Activated T-helper 2 cell treated with anti-CD3 and anti-CD28 coated beads, Interferon-gamma antibody, Interleukin-2, Interleukin-4, amounts not matched to agents 10 μg/mL and 5 μg/mL and 100 μg/mL, durations not matched to agents 14 hours and 24 hours and 36 hours (primary cell): Measurements from ENCODE around the gene OSBPL7. TPM values are rescaled to one million over a fixed set of nuclear protein-coding genes. Genes with fewer than 3 reads are reported as not detected.

Source experiments
- DNase-seq: peaks from one replicate; pipeline ENCODE4 v3.0.0; 2021; ENCODE audit warnings: low spot score
- H3K27ac Mint-ChIP-seq: one replicate; pipeline ENCODE4 v1.8.0; 2021; ENCODE audit warnings: mixed read lengths
- H3K27me3 Mint-ChIP-seq: one replicate; pipeline ENCODE4 v1.8.0; 2021; ENCODE audit warnings: low read depth, mixed read lengths
- H3K36me3 Mint-ChIP-seq: one replicate; pipeline ENCODE4 v1.8.0; 2021; ENCODE audit warnings: low read depth, mixed read lengths
- H3K4me1 Mint-ChIP-seq: one replicate; pipeline ENCODE4 v1.8.0; 2021; ENCODE audit warnings: low read depth, mixed read lengths
- H3K4me3 Mint-ChIP-seq: one replicate; pipeline ENCODE4 v1.8.0; 2021; ENCODE audit warnings: low read depth, mild to moderate bottlenecking, moderate library complexity, mixed read lengths
- H3K9me3 Mint-ChIP-seq: one replicate; pipeline ENCODE4 v1.8.0; 2021; ENCODE audit warnings: mixed read lengths
- intact Hi-C: fragments of 100-400 bp; cut with micrococcal nuclease; formaldehyde crosslinking; loops from one replicate; pipeline ENCODE4 v1.15.1; 2023
- total RNA-seq: library from RNA; stranded (reverse); gene quantifications from 2 replicates; pipeline ENCODE4 v1.2.3, GENCODE V29; 2022

Gene OSBPL7
- total RNA-seq = 19.5 and 20.7 TPM in 2 replicates

GRCh38 chr17:47821424-47822391, at the start of gene OSBPL7:
Gene OSBPL7 (minus strand): TSS chr17:47821794. CDS start chr17:47820278, 1,516 bp downstream.
- H3K27me3 Mint-ChIP-seq = no peaks in the 10 kb centered on the region
- intact Hi-C loops = loop anchor here (1.0 kb wide), 1 partner anchor 10 kb away; the partner anchor contains the start of genes LRRC46 and MRPL10
- H3K36me3 Mint-ChIP-seq = peaks cover 33% of the 10 kb centered on the region
- H3K4me3 Mint-ChIP-seq = peak within 1 kb of the TSS; percentile 94
- peak within 1 kb of the TSS; percentile 82 for H3K27ac Mint-ChIP-seq
- no peaks in the 10 kb centered on the region for H3K9me3 Mint-ChIP-seq
- peak; percentile 71 for DNase-seq
- peaks cover 18% of the 10 kb centered on the region for H3K4me1 Mint-ChIP-seq

- intact Hi-C loops = no loop called here
- peaks cover 57% of the 10 kb centered on the region for H3K27me3 Mint-ChIP-seq
- no peak overlapping the region for H3K27ac Mint-ChIP-seq
- no peak overlapping the region for H3K4me3 Mint-ChIP-seq
- no peaks in the 10 kb centered on the region for H3K4me1 Mint-ChIP-seq
- no peak for DNase-seq
- no peaks in the 10 kb centered on the region for H3K9me3 Mint-ChIP-seq
- no peaks in the 10 kb centered on the region for H3K36me3 Mint-ChIP-seq
These were observed 49.5 kb upstream of the OSBPL7 start for GRCh38 chr17:47871048-47871447.

- peaks cover 6% of the 10 kb centered on the region for H3K4me1 Mint-ChIP-seq
- H3K36me3 Mint-ChIP-seq = no peaks in the 10 kb centered on the region
- no peak overlapping the region for H3K4me3 Mint-ChIP-seq
- intact Hi-C loops = no loop called here
- no peaks in the 10 kb centered on the region for H3K9me3 Mint-ChIP-seq
- H3K27me3 Mint-ChIP-seq = peaks cover 52% of the 10 kb centered on the region
- no peak overlapping the region for H3K27ac Mint-ChIP-seq
- no peak for DNase-seq
These were observed 48.5 kb upstream of the OSBPL7 start for GRCh38 chr17:47870056-47870455.

- peaks cover 46% of the 10 kb centered on the region for H3K27me3 Mint-ChIP-seq
- no peak overlapping the region for H3K27ac Mint-ChIP-seq
- peaks cover 9% of the 10 kb centered on the region for H3K4me1 Mint-ChIP-seq
- no peaks in the 10 kb centered on the region for H3K36me3 Mint-ChIP-seq
- H3K4me3 Mint-ChIP-seq = no peak overlapping the region
- H3K9me3 Mint-ChIP-seq = no peaks in the 10 kb centered on the region
- intact Hi-C loops = no loop called here
- DNase-seq = no peak
These were observed 47.5 kb upstream of the OSBPL7 start for GRCh38 chr17:47869114-47869513.

DNA sequence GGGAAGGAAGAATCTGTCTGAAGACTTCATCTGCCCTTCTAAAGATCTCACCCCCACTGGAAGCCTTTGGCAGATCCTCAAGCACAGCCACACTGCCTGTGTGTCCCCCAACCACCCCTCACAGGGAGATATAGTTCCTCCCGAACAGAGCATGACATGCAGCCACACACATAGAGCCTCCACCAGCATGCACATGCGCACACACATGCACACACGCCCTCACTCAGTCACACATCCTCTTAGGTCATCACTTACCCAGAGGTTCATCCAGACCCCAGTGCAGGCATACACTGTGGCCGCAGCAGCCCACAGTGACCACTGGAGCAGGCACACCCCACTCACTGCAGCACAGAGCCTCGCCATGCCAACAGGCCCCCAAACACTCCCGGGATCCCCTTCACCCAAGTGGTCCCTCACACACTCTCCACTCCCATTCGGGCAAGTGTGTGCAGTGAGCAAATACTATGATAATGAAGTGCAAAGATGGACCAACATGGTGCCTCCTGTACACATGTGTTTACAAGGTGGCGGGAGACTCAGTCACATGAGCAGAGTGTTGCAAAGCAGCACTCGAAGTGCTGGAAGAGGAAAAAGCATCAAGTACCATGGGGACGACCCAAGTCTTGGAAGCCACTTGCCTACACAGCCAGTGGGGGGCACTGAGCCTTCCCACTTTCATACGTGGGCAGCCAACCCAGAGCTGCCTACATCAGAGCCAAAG, 46.4 kb upstream of the OSBPL7 start:
- Mint-ChIP-seq H3K9me3 (no peaks in the 10 kb centered on the region), H3K4me3 (no peak overlapping the region), H3K27ac (no peak overlapping the region), H3K36me3 (no peaks in the 10 kb centered on the region), H3K27me3 (peaks cover 35% of the 10 kb centered on the region), H3K4me1 (peaks cover 12% of the 10 kb centered on the region)
- intact Hi-C loops = no loop called here
- DNase-seq = no peak

DNA sequence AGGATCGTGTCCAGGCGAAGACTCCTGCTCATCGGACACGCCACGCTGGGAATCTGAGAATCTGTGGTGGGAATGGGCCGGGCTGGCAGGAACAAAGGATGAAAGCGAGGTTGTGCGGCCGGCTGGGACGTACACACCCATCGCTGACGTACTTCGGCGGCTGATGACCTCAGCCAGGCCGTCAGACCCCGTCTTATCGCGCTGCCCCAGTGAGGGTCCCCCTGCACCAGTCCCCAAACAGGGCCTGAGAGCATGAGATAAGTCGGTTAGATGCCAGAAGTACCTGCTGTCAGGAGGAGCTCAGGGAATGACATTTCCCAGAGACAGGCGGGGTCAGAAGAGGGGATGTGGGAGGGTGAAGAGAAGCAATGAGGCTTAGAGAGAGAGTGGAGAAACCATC, 45.3 kb upstream of the OSBPL7 start:
- H3K4me3 Mint-ChIP-seq = no peak overlapping the region
- intact Hi-C loops = no loop called here
- no peak overlapping the region for H3K27ac Mint-ChIP-seq

DNA sequence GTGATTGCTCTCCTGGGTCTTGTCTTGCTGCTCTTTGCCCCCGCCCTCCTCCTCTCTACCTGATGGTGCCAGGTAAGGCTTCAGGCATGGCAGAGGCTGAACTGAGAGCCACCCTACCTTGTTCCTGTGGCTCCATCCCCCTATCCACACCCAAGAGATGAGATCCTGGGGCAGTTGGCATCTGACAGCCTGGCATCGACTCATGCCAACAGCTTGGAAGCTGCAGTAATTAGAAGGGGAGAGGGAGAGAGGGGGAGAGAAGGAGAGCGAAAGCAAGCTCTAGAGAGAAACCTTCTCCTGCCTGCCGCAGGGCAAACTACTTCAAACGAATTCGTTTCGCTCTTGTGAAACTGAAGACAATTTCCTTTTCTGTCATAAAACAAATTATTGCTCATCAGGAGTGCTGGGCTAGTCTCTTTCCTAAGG, 43.2 kb upstream of the OSBPL7 start:
- peaks cover 12% of the 10 kb centered on the region for H3K4me1 Mint-ChIP-seq
- intact Hi-C loops = no loop called here
- H3K36me3 Mint-ChIP-seq = no peaks in the 10 kb centered on the region
- H3K27me3 Mint-ChIP-seq = peaks cover 16% of the 10 kb centered on the region
- DNase-seq = no peak
- no peak overlapping the region for H3K4me3 Mint-ChIP-seq
- no peaks in the 10 kb centered on the region for H3K9me3 Mint-ChIP-seq
- no peak overlapping the region for H3K27ac Mint-ChIP-seq

More for the DNA sequence above, 45.3 kb upstream of the OSBPL7 start:
- Mint-ChIP-seq H3K36me3 (no peaks in the 10 kb centered on the region), H3K27me3 (peaks cover 30% of the 10 kb centered on the region), H3K9me3 (no peaks in the 10 kb centered on the region), H3K4me1 (peaks cover 12% of the 10 kb centered on the region)
- no peak for DNase-seq

GRCh38 chr17:47862621-47863440, 41.2 kb upstream of the OSBPL7 start:
- Mint-ChIP-seq H3K27ac (no peak overlapping the region), H3K36me3 (no peaks in the 10 kb centered on the region), H3K9me3 (no peaks in the 10 kb centered on the region), H3K27me3 (peaks cover 20% of the 10 kb centered on the region), H3K4me3 (no peak overlapping the region), H3K4me1 (peaks cover 12% of the 10 kb centered on the region)
- intact Hi-C loops = no loop called here
- no peak for DNase-seq

- no peak overlapping the region for H3K27ac Mint-ChIP-seq
- no peak for DNase-seq
- no peak overlapping the region for H3K4me3 Mint-ChIP-seq
- intact Hi-C loops = no loop called here
- H3K9me3 Mint-ChIP-seq = no peaks in the 10 kb centered on the region
- no peaks in the 10 kb centered on the region for H3K36me3 Mint-ChIP-seq
- H3K27me3 Mint-ChIP-seq = peaks cover 33% of the 10 kb centered on the region
- H3K4me1 Mint-ChIP-seq = peaks cover 9% of the 10 kb centered on the region
These were observed 38.8 kb upstream of the OSBPL7 start for GRCh38 chr17:47860386-47860785.

GRCh38 chr17:47857551-47858455, 36.2 kb upstream of the OSBPL7 start:
- Mint-ChIP-seq H3K27me3 (peaks cover 58% of the 10 kb centered on the region), H3K9me3 (no peaks in the 10 kb centered on the region), H3K4me3 (no peak overlapping the region), H3K27ac (no peak overlapping the region), H3K4me1 (peaks cover 4% of the 10 kb centered on the region), H3K36me3 (no peaks in the 10 kb centered on the region)
- intact Hi-C loops = no loop called here
- DNase-seq = no peak

DNA sequence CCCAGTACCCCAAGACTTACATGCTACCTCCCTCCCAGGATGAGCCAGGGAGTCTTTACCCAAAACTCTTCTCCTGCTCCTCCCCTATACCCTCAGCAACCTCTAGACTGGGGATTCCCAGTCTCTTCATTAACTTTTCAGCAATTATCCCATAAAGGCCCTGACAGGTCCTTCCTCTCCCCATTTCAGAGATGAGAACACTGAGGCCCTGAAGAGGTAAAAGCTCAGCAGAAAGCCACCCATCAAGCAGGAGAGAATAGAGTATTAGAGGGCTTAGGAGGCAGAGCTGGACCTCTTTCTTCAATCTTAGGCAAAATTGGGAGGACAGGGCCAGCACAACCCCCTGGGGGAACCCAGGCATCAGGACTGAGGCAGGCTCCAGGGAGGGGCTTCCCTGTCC, 35.2 kb upstream of the OSBPL7 start:
- H3K9me3 Mint-ChIP-seq = no peaks in the 10 kb centered on the region
- no peak overlapping the region for H3K27ac Mint-ChIP-seq
- H3K36me3 Mint-ChIP-seq = no peaks in the 10 kb centered on the region
- peaks cover 12% of the 10 kb centered on the region for H3K4me1 Mint-ChIP-seq
- intact Hi-C loops = no loop called here
- H3K27me3 Mint-ChIP-seq = peaks cover 68% of the 10 kb centered on the region
- no peak overlapping the region for H3K4me3 Mint-ChIP-seq
- no peak for DNase-seq
